Islet of Langerhans (tissue), 1 donor: ENCODE data around the gene ID3.

ENCODE experiments used
- FAIRE-seq: peaks from one replicate; lab custom pipeline; 2011; peaks lifted over from hg19 to GRCh38; lab: Jason Lieb, UNC

Gene ID3

DNA sequence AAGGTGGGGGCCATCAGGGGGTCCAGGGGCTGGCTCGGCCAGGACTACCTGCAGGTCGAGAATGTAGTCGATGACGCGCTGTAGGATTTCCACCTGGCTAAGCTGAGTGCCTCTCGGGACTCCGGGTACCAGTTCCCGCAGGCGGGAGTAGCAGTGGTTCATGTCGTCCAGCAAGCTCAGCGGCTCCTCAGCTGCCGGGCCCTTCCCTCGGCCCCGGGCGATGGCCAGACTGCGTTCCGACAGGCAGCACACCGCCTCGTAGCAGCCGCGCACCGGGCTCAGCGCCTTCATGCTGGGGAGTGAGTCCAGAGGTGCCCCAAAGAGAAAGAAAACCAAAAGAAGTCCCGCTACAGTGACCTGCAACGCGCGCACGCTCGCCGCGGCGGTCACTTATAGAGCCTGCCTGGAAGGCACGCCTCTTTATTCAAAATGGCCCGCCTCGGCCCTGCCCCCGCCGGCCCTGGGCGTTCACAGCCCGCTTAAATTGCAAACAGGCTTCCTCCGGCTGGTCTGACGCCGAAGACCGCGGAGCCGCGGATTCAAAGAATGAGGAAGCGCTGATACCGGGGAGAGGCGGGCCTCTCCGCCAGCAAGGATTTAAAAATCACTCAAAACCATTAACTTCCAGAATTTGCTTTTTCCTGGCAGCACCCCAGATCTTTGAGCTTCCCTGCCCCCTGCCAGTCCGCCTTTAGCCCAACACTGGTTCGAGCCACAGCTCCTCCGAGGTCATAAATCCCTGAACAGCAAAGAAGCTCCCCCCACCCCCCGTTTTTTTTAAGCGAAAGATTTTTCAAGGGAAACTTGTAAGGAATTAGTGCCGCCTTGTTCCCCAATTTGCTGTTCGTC, at the start of gene ID3:
ID3 (minus strand) TSS at position 366 of the 849 bp plus-strand sequence; CDS start at position 291, 75 bp downstream.
- no peak for FAIRE-seq

GRCh38 chr1:23607944-23608343, 48.6 kb upstream of the ID3 start:
- no peak for FAIRE-seq

GRCh38 chr1:23601968-23602876, 42.9 kb upstream of the ID3 start:
- FAIRE-seq: no peak

DNA sequence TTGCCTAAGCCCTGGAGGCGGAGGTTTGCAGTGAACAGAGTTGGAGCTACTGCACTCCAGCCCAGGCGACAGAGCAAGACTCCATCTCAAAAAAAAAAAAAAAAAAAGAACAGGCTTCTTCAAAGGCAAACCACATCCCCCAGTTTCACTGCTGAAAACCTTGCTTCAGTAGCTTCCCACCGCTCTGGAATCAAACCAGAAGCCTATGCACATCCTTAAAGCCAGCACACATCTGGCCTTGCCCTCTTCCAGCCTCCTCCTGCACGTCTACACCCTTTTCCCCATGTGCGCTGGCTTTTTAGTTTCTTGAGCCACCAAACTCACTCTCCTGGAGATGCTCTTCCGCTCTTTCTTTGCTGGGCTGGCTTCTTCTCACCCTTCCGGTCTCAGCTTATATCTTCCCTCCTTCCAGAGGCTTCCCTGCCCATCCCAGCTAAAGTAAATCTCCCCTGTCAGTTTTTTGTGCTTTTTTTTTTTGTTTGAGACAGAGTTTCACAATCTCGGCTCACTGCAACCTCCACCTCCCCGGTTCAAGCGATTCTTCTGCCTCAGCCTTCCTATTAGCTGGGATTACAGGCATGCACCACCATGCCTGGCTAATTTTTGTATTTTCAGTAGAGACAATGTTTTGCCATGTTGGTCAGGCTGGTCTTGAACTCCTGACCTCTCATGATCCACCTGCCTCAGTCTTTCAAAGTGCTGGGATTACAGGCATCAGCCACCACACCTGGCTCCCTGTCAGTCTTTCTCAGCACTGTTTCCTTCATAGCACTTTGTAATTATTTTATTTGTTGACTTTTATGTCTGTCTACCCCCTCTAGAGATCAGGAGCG, 42.0 kb upstream of the ID3 start:
- no peak for FAIRE-seq

DNA sequence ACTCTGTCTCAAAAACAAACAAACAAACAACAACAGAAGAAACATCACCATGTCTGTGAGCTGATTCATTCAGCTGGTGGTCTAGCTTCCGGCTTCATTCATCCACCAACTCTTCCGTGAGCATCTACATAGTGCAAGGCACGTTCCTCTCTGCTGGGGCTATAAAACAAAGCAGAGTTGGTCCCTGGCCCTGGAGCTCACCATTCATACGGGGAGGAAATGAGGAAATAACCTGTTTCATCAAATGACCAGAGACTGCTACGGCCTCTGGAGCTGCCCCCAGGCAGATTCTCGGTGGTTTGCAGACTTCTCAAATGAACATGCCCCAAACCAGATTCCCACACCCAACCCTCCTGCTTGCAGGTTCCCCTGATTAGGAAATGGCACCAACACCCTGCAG, 41.0 kb upstream of the ID3 start:
- no peak for FAIRE-seq

- no peak for FAIRE-seq
Measured at GRCh38 chr1:23599125-23599524, 39.8 kb upstream of the ID3 start.

- no peak for FAIRE-seq
Measured at GRCh38 chr1:23598424-23598823, 39.1 kb upstream of the ID3 start.

DNA sequence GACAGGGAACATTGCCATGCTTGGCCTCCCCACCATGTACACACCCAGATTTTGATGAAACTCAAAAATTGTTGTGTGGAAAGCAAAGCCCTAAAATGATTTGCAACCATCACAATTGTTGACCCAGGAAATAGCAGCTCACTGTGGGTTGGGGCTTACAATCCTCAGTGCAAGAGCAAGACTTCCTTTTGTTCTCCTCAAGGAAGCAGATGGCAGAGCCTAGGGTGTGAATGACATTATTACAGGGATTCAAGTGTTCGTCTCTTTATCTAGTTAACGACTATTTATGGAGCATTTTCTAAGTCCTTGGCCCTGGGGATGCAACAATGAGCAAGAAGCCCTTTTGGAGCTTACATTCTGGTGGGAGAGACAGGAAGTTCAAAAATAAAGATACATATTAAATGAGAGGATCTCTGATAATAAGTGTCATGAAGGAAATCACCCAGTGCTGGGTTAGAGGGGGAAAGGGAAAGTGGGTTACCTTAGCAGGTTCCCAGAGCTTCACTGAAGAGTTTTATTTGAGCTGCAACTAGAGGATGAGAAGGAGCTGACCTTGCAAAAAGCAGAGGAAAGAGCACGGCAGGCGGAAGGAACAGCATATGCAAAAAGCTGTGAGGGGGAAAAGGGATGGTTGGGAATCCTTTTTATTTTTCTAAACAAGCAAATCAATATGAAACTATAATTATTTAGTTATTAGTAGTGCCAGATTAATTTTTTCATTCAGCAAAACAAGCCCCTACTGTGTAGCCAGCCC, 38.5 kb upstream of the ID3 start:
- no peak for FAIRE-seq

DNA sequence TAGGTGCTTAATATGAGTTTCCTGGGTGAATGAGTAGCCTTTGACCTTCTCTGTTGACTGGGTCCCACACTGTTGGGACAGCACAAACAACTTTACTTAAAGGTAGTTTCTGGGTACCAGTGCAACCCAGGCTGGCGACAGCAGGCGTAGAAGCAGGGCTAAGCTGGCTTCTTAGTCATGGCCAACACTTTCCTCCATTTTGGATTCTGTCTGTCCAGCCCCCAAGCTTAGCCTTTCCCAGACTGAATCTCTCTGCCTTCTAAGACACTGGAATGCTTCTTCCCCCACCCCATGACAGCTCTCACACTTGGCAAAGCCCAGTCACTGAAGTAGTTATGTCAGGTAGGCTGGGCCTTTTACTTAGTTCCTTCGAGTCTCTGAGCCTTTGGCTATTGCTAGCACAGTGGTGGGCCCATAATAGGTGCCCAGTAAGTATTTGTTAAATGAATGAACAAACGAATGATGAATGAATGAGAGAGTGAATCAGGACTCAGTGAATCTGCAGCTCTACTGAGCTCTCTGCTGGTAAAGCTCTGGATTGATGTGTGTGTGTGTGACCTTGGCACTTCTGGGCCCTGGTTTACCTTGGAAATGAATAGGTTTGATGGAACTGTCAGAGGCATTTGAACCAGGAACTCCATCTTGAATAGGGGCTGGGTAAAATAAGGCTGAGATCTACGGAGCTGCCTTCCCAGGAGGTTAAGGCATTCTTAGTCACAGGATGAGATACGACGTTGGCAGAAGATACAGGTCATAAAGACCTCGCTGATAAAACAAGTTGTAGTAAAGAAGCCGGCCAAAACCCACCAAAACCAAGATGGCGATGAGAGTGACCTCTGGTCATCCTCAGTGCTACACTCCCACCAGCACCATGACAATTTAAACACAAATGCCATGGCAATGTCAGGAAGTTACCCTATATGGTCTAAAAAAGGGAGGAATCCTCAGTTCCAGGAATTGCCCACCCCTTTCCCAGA, 37.4 kb upstream of the ID3 start:
- no peak for FAIRE-seq

DNA sequence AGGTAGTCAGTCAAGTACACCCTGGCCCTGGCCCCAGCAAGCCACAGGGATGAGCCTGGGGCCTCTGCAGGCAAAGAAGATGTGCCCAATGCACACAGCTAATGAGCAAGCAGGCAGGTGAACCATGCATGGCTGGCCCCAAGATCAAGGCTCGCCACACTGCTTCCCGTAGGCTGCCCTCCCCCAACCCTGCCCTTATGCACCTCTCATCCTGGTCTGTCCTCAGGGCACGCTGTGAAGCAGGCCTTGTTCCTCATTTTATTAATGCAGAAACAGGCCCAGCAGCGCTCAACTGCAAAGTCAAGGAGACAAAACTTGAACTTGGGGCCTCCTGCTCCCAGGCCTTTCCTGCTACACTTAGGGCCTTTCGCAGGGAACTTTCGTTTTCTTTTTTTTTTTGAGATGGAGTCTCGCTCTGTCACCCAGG, 35.6 kb upstream of the ID3 start:
- no peak for FAIRE-seq

DNA sequence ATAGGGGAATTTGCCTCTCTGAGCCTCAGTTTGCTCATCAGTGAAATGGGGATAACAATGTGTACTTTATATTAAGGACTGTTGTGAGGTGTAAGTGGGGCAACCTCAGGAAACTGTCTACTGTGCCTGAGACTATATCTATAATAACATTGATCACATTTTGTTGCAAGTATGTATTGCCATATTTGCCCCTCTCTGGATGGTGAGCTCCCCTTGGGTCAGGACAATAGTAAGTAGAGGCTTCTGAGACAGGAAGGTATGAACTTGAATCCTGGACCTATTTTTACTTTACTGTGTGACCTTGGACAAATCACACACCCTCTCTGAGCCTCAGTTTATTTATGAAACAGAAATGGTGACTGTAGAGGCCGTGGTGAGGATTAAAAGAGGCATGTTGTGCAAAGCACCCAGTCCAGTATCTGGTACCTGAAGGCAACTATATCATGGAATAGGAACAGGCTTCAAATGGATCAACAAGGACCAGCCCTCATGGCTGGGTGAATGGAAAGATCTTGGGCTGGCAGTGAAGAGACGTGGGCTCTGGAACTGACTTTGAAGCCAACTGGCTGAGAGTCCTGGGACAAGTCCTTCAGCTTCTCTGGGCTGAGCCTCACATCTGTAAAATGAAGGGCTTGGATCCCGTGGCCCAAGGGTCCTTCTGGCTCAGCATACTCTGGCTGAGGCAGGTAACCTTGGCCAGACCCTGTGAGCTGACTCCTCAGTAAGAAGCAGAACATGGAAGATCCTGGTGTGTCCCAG, 35.0 kb upstream of the ID3 start:
- no peak for FAIRE-seq

- no peak for FAIRE-seq
Measured at GRCh38 chr1:23593556-23594148, 34.4 kb upstream of the ID3 start.

- FAIRE-seq: no peak
Measured at GRCh38 chr1:23593042-23593521, 33.8 kb upstream of the ID3 start.

GRCh38 chr1:23592209-23592892, 33.0 kb upstream of the ID3 start:
- no peak for FAIRE-seq

DNA sequence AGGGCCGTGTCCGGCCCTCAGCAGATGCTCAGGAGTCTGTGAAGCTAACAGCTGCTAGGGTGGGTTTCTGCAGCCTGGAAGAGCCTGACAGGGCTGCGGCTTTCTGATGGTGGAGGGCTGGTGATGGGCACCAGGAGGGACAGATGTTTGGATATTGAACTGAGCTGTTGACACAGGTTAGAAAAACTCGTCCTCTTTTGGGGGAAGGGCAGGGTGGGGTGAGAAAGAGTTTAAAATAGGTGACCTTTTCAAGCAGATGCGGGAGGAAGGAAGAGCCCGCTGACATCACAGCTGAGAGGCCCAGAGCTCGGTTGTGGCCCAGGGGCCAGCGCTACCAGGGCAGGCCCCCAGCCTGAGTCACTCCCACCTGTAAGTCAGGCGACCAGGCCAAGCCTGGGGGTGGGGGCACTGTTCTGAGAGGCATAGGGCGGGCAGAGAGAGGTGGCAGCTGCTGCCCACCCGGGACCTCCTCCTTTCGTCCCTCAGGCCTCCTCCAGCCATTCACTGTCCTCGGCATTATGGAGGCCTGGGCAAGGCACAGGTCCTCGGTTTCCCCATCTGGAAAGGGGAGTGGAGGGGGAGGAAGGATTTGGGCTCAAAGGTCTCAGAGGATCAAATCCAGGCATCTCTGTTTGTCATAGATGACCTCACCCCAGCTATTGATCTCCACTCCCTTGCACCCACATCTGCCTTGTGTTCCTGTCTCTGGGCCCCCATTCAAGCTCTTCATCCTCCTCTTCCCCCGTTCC, 32.3 kb upstream of the ID3 start:
- no peak for FAIRE-seq

DNA sequence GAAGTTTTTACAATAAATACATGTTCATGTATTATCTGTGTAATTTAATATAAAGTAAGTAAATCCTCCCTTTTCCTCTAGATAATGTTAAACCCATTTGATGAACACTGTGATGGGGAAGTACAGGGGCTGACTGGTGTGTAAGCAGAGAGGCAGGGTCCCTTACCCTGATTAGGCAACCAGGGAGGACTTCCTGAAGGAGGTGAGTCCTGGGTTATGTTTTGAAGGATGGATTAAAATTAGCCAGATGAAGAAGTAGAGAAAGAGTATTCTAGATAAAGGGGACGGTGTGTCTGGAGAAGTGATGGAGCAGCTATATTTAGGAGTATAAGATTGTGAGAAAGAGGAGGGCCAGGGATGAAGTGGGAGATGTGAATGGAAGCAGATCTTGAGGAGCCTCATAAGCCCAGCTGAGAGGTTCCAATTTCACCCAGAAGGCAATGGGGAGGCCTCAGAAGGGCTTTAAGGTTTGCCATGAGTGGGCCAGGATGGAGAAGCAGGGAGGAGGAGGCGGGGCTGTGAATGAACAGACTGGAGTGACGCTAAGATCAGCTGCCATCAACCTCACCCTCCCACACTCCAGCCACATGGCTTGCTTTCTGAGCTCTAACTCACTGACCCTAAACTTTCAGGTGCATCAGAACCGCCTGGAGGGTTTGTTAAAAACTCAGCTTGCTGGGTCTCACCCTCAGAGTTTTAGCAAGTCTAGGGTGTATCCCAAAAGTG, 30.9 kb upstream of the ID3 start:
- FAIRE-seq: no peak

DNA sequence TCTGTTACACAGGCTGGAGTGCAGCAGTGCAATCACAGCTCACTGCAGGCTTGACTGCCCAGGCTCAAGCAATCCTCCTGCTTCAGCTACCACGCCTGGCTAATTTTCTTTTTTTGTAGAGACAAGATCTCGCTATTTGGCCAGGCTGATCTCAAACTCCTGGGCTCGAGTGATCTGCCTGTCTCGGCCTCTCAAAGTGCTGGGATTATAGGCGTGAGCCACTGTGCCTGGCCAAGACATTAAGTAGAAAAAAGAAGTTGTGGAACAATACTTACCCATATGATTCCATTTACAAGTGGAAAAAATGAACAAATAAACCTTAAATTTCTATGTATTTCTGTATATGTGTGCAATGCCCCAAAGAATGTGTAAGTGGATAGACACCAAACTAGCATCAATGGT, 30.3 kb upstream of the ID3 start:
- no peak for FAIRE-seq
